H9 (cell line): ENCODE results near the gene ITK. TPM values are rescaled to one million over a fixed set of nuclear protein-coding genes. Genes with fewer than 3 reads are reported as not detected.

ENCODE experiments used
- DNase-seq: peaks from one replicate; pipeline ENCODE4 v3.0.0-alpha.2; 2017
- H2AFZ ChIP-seq: one replicate; pipeline ENCODE4 v1.6.1; 2013; ENCODE audit warnings: mild to moderate bottlenecking, low read length, control low read depth, moderate library complexity
- H2AK5ac ChIP-seq: 2 replicates; pipeline ENCODE4 v1.6.1; 2013; ENCODE audit warnings: low read length, control low read depth, mixed read lengths; ENCODE audit not compliant: insufficient read length
- H2BK120ac ChIP-seq: one replicate; pipeline ENCODE4 v1.6.1; 2013; ENCODE audit warnings: low read depth, mild to moderate bottlenecking, low read length, control low read depth, inconsistent platforms; ENCODE audit not compliant: poor library complexity, severe bottlenecking
- H2BK12ac ChIP-seq: 2 replicates; pipeline ENCODE4 v1.6.1; 2013; ENCODE audit warnings: low read length, control low read depth, mixed read lengths, low read depth; ENCODE audit not compliant: insufficient read length
- H2BK15ac ChIP-seq: 2 replicates; pipeline ENCODE4 v1.6.1; 2013; ENCODE audit warnings: low read depth, low read length, control low read depth
- H2BK20ac ChIP-seq: one replicate; pipeline ENCODE4 v1.6.1; 2013; ENCODE audit warnings: low read depth, mild to moderate bottlenecking, low read length, control low read depth, inconsistent platforms; ENCODE audit not compliant: poor library complexity, severe bottlenecking
- H2BK5ac ChIP-seq: 2 replicates; pipeline ENCODE4 v1.6.1; 2013; ENCODE audit warnings: low read length, control low read depth, mixed read lengths; ENCODE audit not compliant: insufficient read length
- H3K14ac ChIP-seq: 2 replicates; pipeline ENCODE4 v1.6.1; 2013; ENCODE audit warnings: low read length, control low read depth; ENCODE audit not compliant: insufficient read depth
- H3K18ac ChIP-seq: 2 replicates; pipeline ENCODE4 v1.6.1; 2013; ENCODE audit warnings: low read depth, mild to moderate bottlenecking, mixed read lengths, low read length, control low read depth; ENCODE audit not compliant: insufficient read length
- H3K23ac ChIP-seq: 2 replicates; pipeline ENCODE4 v1.6.1; 2013; ENCODE audit warnings: low read length, control low read depth, mixed read lengths, low read depth; ENCODE audit not compliant: insufficient read length
- H3K23me2 ChIP-seq: 2 replicates; pipeline ENCODE4 v1.6.1; 2013; ENCODE audit warnings: low read depth, mild to moderate bottlenecking, mixed read lengths, low read length, control low read depth; ENCODE audit not compliant: insufficient read length, poor library complexity, severe bottlenecking
- H3K27ac ChIP-seq: 2 replicates; pipeline ENCODE4 v1.5.1; 2013; ENCODE audit warnings: low read length, control low read depth, mixed read lengths, low read depth; ENCODE audit not compliant: insufficient read length
- H3K27me3 ChIP-seq: 2 replicates; pipeline ENCODE4 v1.6.1; 2013; ENCODE audit warnings: low read length, control low read depth, inconsistent platforms; ENCODE audit not compliant: insufficient read depth
- H3K4ac ChIP-seq: 2 replicates; pipeline ENCODE4 v1.6.1; 2013; ENCODE audit warnings: low read depth, mild to moderate bottlenecking, control low read depth, inconsistent platforms, low read length, moderate library complexity
- H3K4me1 ChIP-seq: 2 replicates; pipeline ENCODE4 v1.6.1; 2013; ENCODE audit warnings: low read length, control low read depth, inconsistent platforms; ENCODE audit not compliant: insufficient read depth
- H3K4me2 ChIP-seq: 2 replicates; pipeline ENCODE4 v1.6.1; 2013; ENCODE audit warnings: low read length, control low read depth, mixed read lengths; ENCODE audit not compliant: insufficient read length, insufficient read depth
- H3K56ac ChIP-seq: 2 replicates; pipeline ENCODE4 v1.6.1; 2013; ENCODE audit warnings: low read depth, mild to moderate bottlenecking, mixed read lengths, low read length, control low read depth; ENCODE audit not compliant: insufficient read length
- H3K79me1 ChIP-seq: 2 replicates; pipeline ENCODE4 v1.6.1; 2013; ENCODE audit warnings: low read depth, mild to moderate bottlenecking, moderate library complexity, low read length, control low read depth, inconsistent platforms; ENCODE audit not compliant: insufficient read depth, poor library complexity, severe bottlenecking
- H3K79me2 ChIP-seq: 2 replicates; pipeline ENCODE4 v1.6.1; 2013; ENCODE audit warnings: low read length, control low read depth, inconsistent platforms; ENCODE audit not compliant: insufficient read depth
- H3K9ac ChIP-seq: 2 replicates; pipeline ENCODE4 v1.6.1; 2013; ENCODE audit warnings: low read length, control low read depth, mixed read lengths; ENCODE audit not compliant: insufficient read length; ENCODE audit errors: extremely low read depth
- H3K9me3 ChIP-seq: one replicate; pipeline ENCODE4 v1.6.1; 2013; ENCODE audit warnings: low read depth, low read length, inconsistent platforms; ENCODE audit not compliant: control insufficient read depth
- H3T11ph ChIP-seq: one replicate; pipeline ENCODE4 v1.6.1; 2013; ENCODE audit warnings: mild to moderate bottlenecking, low read length, control low read depth, inconsistent platforms
- H4K20me1 ChIP-seq: one replicate; pipeline ENCODE4 v1.6.1; 2013; ENCODE audit not compliant: control insufficient read depth, insufficient read length, insufficient read depth
- H4K5ac ChIP-seq: 2 replicates; pipeline ENCODE4 v1.6.1; 2013; ENCODE audit warnings: low read depth, mild to moderate bottlenecking, mixed read lengths, low read length, control low read depth; ENCODE audit not compliant: insufficient read length
- H4K8ac ChIP-seq: replicated peaks from 2 replicates; pipeline ENCODE4 v1.6.1; 2013; ENCODE audit warnings: low read length, control low read depth, mixed read lengths, low read depth; ENCODE audit not compliant: insufficient read length
- H4K91ac ChIP-seq: 2 replicates; pipeline ENCODE4 v1.6.1; 2013; ENCODE audit warnings: low read depth, mild to moderate bottlenecking, moderate library complexity, mixed read lengths, low read length, control low read depth; ENCODE audit not compliant: insufficient read length
- H3K27ac Mint-ChIP-seq, 3 experiments: 2 replicates in 2 of 3; 3 replicates in 1 of 3; pipeline ENCODE4 v1.8.0; 2020 to 2021; ENCODE audit warnings: mixed read lengths in 3 of 3, mild to moderate bottlenecking in 1 of 3, moderate library complexity in 1 of 3
- H3K27me3 Mint-ChIP-seq: 2 replicates; pipeline ENCODE4 v1.8.0; 2021; ENCODE audit warnings: low read depth, mild to moderate bottlenecking, moderate library complexity, mixed read lengths
- H3K36me3 Mint-ChIP-seq, 3 experiments: 2 replicates in 2 of 3; 3 replicates in 1 of 3; pipeline ENCODE4 v1.8.0; 2020 to 2021; ENCODE audit warnings: low read depth in 3 of 3, mixed read lengths in 3 of 3; ENCODE audit not compliant: insufficient read depth in 1 of 3
- H3K4me1 Mint-ChIP-seq, 2 experiments: 2 replicates each; pipeline ENCODE4 v1.8.0; 2020; ENCODE audit warnings: mixed read lengths in 2 of 2
- H3K4me3 Mint-ChIP-seq, 2 experiments: 2 replicates in 1 of 2; 3 replicates in 1 of 2; pipeline ENCODE4 v1.8.0; 2020 to 2021; ENCODE audit warnings: mild to moderate bottlenecking in 2 of 2, mixed read lengths in 2 of 2, moderate library complexity in 1 of 2
- H3K9me3 Mint-ChIP-seq, 2 experiments: 2 replicates in 1 of 2; 3 replicates in 1 of 2; pipeline ENCODE4 v1.8.0; 2020; ENCODE audit warnings: mild to moderate bottlenecking in 2 of 2, mixed read lengths in 2 of 2, moderate library complexity in 1 of 2
- CTCF ChIP-seq: fragments of 200-600 bp; sonication (generic); conservative IDR thresholded peaks from 3 replicates; pipeline ENCODE4 v1.8.0; 2021; ENCODE audit warnings: antibody characterized with exemption, mild to moderate bottlenecking
- WGBS: extraction: QIAGEN DNeasy Blood & Tissue Kit; methylation state at CpG from one replicate; pipeline ENCODE4 v1.1.7; 2013; ENCODE audit warnings: missing lambda C conversion rate, low lambda C conversion rate, mixed read lengths; ENCODE audit not compliant: insufficient read length; ENCODE audit errors: extremely low coverage; 5-methylcytosine and 5-hydroxymethylcytosine counted together
- total RNA-seq: library from RNA; stranded (reverse); gene quantifications from 2 replicates; pipeline ENCODE4 v1.2.1, GENCODE V29; 2021

Gene ITK
- total RNA-seq, 1 experiment from 2014 or later: 0.22 TPM

GRCh38 chr5:157285310-157286035, 104.8 kb downstream of the ITK start:
- Histone ChIP-seq H4K91ac (no peak overlapping the region), H3K79me1 (peaks cover 3% of the 10 kb centered on the region), H2BK5ac (no peak overlapping the region), H2BK12ac (no peak overlapping the region), H3K79me2 (no peaks in the 10 kb centered on the region; the same call in 1 of the 2 replicates), H2BK15ac (no peak overlapping the region), H3K14ac (no peak overlapping the region), H3K9ac (no peak overlapping the region), H2BK20ac (no peak overlapping the region), H3K56ac (no peak overlapping the region), H4K20me1 (no peaks in the 10 kb centered on the region), H3K9me3 (no peaks in the 10 kb centered on the region), H4K8ac (no peak overlapping the region), H2BK120ac (no peak overlapping the region), H3K27me3 (no peaks in the 10 kb centered on the region), H3K18ac (no peak overlapping the region), H3T11ph (no peak overlapping the region), H2AFZ (no peak overlapping the region), H3K23me2 (no peaks in the 10 kb centered on the region), H3K4me1 (no peaks in the 10 kb centered on the region), H4K5ac (no peak overlapping the region), H3K23ac (no peak overlapping the region), H2AK5ac (no peak overlapping the region), H3K27ac (no peak overlapping the region), H3K4me2 (no peak overlapping the region), H3K4ac (no peak overlapping the region)
- no peak overlapping the region for H3K4me3 Mint-ChIP-seq
- H3K9me3 Mint-ChIP-seq: no peaks in the 10 kb centered on the region
- H3K27me3 Mint-ChIP-seq: no peaks in the 10 kb centered on the region
- no peak overlapping the region for H3K27ac Mint-ChIP-seq
- DNase-seq: no peak
- H3K4me1 Mint-ChIP-seq: peaks cover 11 to 17% of the 10 kb centered on the region in 2 experiments
- peaks cover 3 to 28% (median 12%) of the 10 kb centered on the region in 3 experiments; a peak in 5 of 7 replicates for H3K36me3 Mint-ChIP-seq
- WGBS: no CpG with 5 or more reads among the region's 10 CpGs
- no peak for TF ChIP-seq CTCF
